Mammary epithelial cell (primary cell): Measurements from ENCODE around the gene PSMG1.

Experiments used
- EZH2 ChIP-seq: IDR thresholded peaks from 2 replicates; pipeline ENCODE4 v1.6.1; 2012; ENCODE audit warnings: low read length, inconsistent platforms, borderline replicate concordance
- TF ChIP-seq, protein P1 (sequence below), 2 donors: IDR thresholded peaks in 1 of 2; conservative IDR thresholded peaks in 1 of 2; 2 replicates each; pipeline ENCODE4 v1.5.1; 2011 to 2012; ENCODE audit warnings: inconsistent platforms in 2 of 2, low read length in 2 of 2, mild to moderate bottlenecking in 2 of 2, control low read depth in 1 of 2, low read depth in 1 of 2; ENCODE audit not compliant: insufficient read depth in 1 of 2; ENCODE audit errors: extremely low read depth in 1 of 2

DNA sequence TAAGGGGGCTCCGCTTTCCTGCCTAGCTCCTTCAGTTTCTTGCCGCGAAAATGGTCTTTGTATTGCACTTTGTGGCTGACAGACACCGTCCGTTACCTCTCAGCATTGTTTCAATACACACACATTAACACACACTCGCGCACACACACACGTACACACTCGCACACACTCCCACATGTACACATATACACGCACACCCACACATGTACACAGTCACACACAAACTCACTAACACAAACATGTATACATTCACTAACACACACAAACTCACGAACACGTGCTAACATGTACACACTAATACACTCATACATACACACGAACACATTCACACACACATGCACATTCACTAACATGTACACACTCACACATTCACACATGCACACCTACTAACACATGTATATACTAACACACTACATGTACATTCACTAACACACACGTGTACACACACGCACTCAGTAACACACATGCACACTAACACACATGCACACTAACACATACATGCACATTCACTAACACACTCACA is 48.9 kb downstream of the PSMG1 start:
- no peak for TF ChIP-seq EZH2
- TF ChIP-seq, protein P1, sequence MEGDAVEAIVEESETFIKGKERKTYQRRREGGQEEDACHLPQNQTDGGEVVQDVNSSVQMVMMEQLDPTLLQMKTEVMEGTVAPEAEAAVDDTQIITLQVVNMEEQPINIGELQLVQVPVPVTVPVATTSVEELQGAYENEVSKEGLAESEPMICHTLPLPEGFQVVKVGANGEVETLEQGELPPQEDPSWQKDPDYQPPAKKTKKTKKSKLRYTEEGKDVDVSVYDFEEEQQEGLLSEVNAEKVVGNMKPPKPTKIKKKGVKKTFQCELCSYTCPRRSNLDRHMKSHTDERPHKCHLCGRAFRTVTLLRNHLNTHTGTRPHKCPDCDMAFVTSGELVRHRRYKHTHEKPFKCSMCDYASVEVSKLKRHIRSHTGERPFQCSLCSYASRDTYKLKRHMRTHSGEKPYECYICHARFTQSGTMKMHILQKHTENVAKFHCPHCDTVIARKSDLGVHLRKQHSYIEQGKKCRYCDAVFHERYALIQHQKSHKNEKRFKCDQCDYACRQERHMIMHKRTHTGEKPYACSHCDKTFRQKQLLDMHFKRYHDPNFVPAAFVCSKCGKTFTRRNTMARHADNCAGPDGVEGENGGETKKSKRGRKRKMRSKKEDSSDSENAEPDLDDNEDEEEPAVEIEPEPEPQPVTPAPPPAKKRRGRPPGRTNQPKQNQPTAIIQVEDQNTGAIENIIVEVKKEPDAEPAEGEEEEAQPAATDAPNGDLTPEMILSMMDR (conservative IDR thresholded peaks at IDR 0.05 in 1 of 2, IDR thresholded peaks at IDR 0.05 in 1 of 2; ENCODE audit: extremely low read depth in 1 of 2, insufficient read depth in 1 of 2, low read depth in 1 of 2, low read length in 2 of 2): no peak
